Testis (tissue), 2 donors: Measurements from ENCODE around the gene TLE4.

Experiments used
- POLR2A ChIP-seq: fragments of 450-650 bp; IDR thresholded peaks from one replicate; pipeline ENCODE4 v1.6.1; 2017; ENCODE audit warnings: antibody characterized with exemption, mild to moderate bottlenecking, moderate library complexity
- TF ChIP-seq, protein P1 (sequence below), 3 experiments: fragments of 450-650 bp in 2 of 3; fragments of 200-600 bp in 1 of 3; sonication (generic) in 1 of 3; IDR thresholded peaks; one replicate each; pipeline ENCODE4 v1.5.1; 2016 to 2019; ENCODE audit warnings: antibody characterized with exemption in 3 of 3, mild to moderate bottlenecking in 2 of 3, moderate library complexity in 1 of 3

DNA sequence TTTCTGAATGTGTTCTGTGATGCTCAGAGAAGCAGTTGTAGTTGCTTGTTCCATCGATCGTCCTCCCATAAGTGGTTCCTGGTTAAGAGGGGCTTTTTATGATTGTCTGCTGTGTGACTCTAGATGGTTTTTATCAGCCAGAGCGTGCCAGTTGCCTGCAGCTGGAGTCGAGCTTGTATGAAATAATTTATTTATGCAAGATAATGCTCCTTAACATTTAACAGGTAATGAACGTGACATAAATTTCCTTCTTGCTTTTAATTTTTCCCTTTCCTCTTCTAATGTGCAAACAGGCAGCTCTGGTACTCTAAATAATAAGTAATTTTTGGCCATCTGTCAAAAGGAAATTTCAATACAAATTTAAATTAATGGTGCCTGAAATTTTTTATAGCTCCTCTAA, 84.4 kb downstream of the TLE4 start:
- TF ChIP-seq, protein P1, sequence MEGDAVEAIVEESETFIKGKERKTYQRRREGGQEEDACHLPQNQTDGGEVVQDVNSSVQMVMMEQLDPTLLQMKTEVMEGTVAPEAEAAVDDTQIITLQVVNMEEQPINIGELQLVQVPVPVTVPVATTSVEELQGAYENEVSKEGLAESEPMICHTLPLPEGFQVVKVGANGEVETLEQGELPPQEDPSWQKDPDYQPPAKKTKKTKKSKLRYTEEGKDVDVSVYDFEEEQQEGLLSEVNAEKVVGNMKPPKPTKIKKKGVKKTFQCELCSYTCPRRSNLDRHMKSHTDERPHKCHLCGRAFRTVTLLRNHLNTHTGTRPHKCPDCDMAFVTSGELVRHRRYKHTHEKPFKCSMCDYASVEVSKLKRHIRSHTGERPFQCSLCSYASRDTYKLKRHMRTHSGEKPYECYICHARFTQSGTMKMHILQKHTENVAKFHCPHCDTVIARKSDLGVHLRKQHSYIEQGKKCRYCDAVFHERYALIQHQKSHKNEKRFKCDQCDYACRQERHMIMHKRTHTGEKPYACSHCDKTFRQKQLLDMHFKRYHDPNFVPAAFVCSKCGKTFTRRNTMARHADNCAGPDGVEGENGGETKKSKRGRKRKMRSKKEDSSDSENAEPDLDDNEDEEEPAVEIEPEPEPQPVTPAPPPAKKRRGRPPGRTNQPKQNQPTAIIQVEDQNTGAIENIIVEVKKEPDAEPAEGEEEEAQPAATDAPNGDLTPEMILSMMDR (IDR thresholded peaks at IDR 0.05), result no peak
- no peak for TF ChIP-seq POLR2A
